ENCODE results near the gene GPR18. TPM values are rescaled to one million over a fixed set of nuclear protein-coding genes. Genes with fewer than 3 reads are reported as not detected.

The GPR18 gene
- total RNA-seq, 1 donor from 2014 or later: 2.9 TPM

- DNase-seq (ENCODE audit: low spot score): no peak
Measured at GRCh38 chr13:99290894-99291293, 32.7 kb upstream of the GPR18 start.

DNA sequence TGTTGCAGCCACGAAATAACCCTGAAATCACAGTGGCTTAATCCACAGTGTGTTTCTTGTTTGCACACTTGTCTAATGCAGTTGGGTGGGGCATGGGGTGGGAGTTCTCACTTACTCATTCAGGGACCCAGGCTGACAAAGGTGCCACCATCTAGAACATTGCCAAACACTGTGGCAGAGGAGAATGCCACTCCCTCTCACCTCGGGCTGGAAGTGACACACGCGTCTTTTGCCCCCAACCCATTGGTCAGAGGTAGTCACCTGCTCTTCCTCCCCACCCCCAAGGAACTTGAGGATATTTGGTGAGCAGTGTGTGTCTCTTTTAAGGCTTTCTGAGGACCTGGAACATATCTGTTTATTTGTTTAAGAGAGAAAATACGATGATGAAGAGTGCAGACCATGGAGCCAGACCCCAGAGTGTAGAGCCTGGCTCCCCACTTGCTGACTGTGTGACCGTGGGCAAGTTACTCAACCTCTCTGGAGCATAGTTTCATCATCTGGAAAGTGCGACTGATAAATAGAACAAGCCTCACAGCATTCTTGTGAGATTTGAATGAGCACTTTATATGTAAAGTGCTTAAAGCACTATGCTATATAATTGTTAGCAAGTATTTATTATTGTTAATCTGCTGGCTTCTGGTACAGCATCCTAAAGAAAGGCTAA, 31.6 kb upstream of the GPR18 start:
- DNase-seq (ENCODE audit: low spot score): no peak

DNA sequence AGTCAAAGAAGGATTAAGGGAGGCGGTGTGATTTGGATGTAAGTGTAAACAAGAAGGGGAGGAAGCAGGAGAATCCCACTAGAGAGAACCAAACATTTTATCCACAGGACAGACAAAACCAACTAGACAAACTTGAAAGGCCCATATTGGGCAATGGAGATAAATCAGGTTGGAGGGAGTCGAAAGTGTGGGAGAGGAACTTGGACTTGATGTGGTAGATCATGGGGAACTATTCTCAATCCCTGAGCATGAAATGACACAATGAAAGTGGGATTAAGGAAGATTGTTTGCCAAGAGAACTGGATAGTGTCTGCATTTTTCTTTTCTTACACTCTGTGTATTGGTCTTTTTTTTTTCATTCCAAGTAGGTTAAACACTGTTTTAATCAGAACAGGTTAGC, 31.1 kb upstream of the GPR18 start:
- no peak for DNase-seq (ENCODE audit: low spot score)

DNA sequence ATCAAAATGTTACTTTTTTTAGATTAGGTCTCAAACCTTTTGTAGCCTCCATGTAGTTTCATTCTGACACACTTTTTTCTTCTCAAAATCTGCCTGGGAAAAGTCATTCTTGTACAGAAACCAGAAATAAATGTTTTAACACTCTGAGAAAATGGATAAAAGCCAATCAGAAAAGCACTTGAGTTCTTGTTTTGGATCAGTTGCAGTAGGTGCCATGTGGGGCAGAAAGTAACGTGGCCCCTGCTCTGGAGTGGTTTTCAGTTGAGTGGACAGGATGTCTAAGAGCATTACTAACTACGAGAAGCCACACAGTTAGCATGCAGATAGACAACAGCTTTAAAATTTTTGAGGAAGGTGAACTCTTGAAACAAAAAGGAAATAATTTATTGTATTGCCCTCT, 29.9 kb upstream of the GPR18 start:
- DNase-seq (ENCODE audit: low spot score): no peak

DNA sequence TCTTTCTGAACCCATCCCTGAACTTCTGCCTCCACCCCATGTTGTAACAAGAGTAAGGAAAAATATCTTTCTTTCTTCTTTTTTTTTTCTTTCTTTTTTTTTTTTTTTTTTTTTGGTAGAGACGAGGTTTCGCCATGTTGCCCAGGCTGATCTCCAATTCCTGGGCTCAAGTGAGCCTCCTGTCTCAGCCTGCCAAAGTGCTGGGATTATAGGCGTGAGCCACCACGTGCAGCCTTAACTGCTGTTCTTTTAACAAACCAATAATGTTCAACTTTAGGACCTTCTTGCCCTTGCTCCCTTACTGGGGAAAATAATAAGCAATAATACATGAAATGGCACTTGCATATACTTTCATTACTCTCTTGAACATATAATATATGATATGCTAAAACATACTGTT, 29.4 kb upstream of the GPR18 start:
- no peak for DNase-seq (ENCODE audit: low spot score)

GRCh38 chr13:99285432-99286182, 27.4 kb upstream of the GPR18 start:
- no peak for DNase-seq (ENCODE audit: low spot score)

GRCh38 chr13:99282264-99283231, 24.4 kb upstream of the GPR18 start:
- DNase-seq (ENCODE audit: low spot score): no peak

DNA sequence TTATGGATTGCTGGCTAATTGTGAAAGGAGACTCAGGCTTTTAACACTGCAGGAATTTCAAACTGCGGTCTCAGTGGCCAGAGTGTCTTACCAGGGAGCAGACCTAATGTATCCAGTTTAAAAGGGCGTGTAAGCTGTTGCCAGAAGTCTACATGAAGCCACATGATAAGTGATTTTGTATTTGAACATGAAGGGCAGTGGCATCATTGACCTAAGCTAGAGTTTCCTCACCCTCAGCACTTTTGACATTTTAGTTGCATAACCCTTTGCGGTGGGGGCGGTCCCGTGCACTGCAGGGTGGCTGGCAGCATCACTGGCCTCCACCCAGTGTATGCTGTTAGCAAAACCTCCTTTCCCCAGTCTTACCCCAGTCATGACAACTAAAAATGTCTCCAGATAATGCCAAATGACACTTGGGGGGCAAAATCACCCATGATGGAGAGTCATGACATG, 23.7 kb upstream of the GPR18 start:
- DNase-seq (ENCODE audit: low spot score): no peak

DNA sequence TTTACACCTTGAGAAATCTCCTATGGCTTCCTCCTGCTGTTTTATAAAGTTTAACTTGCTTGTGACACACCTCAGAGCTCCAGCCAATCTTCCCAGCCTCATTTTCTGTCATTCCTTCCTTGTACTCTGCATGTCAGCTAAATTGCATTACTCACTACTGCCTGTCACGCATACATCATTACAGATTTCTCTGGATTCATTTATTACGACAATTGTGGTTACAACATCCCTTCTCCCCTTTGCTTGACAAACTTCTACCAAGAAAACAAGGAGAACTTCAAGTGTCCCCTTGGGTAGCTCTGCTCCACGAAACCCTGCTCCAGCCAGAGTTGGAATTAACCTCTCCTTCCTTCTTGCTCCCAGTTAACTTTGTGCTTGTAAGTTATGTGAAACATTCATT, 22.0 kb upstream of the GPR18 start:
- no peak for DNase-seq (ENCODE audit: low spot score)

DNA sequence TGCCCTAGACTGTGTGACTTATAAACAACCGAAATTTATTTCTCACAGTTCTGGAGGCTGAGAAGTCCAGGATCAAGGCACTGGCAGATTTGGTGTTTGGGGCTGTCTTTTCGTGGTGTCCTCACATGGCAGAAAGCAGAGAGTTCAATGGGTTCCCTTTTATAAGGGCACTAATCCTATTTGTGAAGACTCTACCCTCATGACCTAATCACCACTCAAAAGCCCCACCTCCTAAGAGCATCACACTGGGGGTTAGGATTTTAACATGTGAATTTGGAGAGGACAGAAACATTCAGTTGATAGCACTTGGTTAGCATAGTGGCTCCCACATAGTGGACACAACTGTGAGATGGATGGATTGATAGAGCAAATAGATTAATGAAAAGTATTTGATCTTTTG, 21.5 kb upstream of the GPR18 start:
- no peak for DNase-seq (ENCODE audit: low spot score)

- no peak for DNase-seq (ENCODE audit: low spot score)
Measured at GRCh38 chr13:99278843-99279242, 20.7 kb upstream of the GPR18 start.

- no peak for DNase-seq (ENCODE audit: low spot score)
Measured at GRCh38 chr13:99278200-99278599, 20.0 kb upstream of the GPR18 start.

DNA sequence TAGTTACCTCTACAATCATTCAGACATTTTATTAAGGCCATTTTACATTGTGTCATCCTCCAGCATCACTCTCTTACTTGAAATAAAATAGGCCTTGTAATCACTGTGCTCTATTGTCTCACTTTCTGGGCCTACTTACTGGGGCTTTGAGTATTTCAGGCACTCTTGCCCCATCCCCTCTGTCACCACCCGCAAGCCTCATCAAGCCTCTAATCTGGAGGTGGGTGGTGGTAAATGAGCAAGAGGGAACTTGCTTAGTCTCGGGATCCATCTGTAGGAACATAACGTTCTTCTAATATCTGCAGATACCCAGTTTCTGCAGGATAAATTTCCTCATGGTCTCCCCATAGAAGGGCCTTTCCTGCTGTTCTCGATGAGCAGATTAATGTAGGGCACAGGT, 19.4 kb upstream of the GPR18 start:
- no peak for DNase-seq (ENCODE audit: low spot score)

DNA sequence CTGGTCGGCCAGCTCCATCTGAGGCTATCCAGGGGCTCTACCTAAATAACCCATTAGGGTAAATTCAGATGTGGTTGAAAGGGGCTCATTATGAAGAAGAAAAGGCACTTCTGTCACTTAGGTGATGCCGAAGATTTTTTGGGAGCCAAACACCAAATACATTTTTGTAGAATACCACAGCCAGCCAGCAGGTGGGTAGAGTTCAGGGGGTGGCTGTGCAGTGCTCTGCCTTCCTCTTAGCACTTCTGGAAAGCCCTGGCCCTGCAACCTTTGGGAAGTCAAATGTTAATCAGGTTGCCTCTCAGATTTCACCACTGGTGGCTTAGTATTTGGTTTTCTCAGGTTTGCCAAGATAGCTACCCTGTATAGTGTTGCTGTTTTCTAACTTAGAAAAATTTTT, 18.5 kb upstream of the GPR18 start:
- no peak for DNase-seq (ENCODE audit: low spot score)

DNA sequence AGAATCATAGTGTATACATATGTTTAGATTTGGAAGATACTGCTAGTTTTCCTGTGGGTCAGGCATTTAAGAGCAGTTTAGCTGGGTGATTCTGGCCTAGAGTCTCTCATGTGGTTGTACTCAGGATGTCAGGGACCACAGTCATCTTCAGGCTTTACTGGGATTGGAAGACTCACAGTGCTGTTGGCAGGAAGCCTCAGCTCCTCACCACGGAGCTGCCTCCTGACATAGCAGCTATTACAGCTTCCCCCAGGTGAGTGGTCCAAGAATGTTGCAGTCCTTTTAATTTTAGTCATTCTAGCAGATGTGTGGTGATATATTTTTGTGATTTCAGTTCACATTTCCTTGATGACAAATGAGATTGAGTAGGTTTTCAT, 16.9 kb upstream of the GPR18 start:
- no peak for DNase-seq (ENCODE audit: low spot score)

- DNase-seq (ENCODE audit: low spot score): no peak
Measured at GRCh38 chr13:99273128-99273527, 14.9 kb upstream of the GPR18 start.

DNA sequence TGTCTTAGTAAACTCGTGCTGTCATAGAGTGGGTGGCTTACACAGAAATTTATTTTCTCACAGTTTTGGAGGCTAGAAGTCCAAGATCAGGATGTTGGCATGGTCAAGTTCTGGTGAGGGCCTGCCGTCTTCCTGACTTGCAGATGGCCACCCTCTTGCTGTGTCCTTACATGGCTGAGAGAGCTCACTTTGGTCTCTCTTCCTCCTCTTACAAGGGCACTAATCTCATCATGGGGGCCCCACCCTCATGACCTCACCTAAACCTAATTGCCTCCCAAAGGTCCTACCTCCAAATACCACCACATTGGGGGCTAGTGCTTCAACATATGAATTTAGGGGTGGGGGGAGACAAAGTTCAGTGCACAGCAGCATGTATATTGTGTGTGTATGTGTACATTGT, 14.3 kb upstream of the GPR18 start:
- no peak for DNase-seq (ENCODE audit: low spot score)

- no peak for DNase-seq (ENCODE audit: low spot score)
Measured at GRCh38 chr13:99271249-99271648, 13.1 kb upstream of the GPR18 start.

- no peak for DNase-seq (ENCODE audit: low spot score)
Measured at GRCh38 chr13:99270518-99270917, 12.3 kb upstream of the GPR18 start.

- DNase-seq (ENCODE audit: low spot score): peak; percentile 75
Measured at GRCh38 chr13:99269627-99270241, 11.6 kb upstream of the GPR18 start.

- DNase-seq (ENCODE audit: low spot score): no peak
Measured at GRCh38 chr13:99268822-99269221, 10.6 kb upstream of the GPR18 start.

DNA sequence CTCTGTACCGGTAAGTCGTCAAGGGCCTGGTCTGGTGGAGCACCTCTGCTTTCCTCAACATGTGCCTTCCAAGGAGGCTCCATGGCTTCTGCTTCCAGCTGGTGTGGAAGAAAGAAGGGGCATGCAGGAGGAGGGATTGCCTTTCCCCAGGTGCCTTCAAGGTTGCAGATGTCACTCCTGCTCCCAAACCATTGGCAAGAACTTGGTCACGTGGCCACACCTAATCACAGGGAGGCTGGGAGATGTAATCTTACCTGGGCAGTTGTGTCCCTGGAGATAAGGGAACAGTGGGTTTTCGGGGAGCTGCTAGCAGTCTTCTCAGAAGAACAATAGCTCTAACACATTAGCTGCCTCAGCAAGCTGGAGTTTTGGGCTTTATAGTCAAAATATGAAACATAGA, 9.7 kb upstream of the GPR18 start:
- no peak for DNase-seq (ENCODE audit: low spot score)

Data from umbilical cord (tissue), 2 donors.